ENCODE results near the gene USP34. TPM values are rescaled to one million over a fixed set of nuclear protein-coding genes. Genes with fewer than 3 reads are reported as not detected.

The USP34 gene
- total and polyA plus RNA-seq, 2 of the 4 experiments (the other 2 are of a cell fraction): 34.7 to 128 TPM

DNA sequence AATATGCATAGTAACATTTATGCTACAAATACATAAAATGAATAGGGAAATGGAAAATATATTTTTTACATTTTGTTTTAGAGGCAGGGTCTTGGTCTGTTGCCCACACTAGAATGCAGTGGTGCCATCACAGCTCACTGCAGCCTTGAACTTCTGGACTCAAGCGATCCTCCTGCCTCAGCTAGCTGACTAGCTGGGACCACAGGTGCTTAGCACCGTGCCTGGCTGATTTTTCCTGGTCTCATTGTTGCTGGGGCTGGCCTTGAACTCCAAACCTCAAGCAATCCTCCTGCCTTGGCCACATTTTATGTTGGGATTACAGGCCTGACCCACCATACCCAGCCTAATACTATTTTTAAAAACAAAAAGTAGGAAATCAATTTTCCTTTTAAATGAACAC is 34.1 kb upstream of the USP34 start:
- Histone ChIP-seq H2BK20ac (ENCODE audit: low read depth, low read length) (no peak overlapping the region), H3K4me3 (ENCODE audit: insufficient read depth, low read depth, low read length) (no peak overlapping the region), H2BK5ac (ENCODE audit: low read depth, low read length, poor library complexity, severe bottlenecking) (no peak overlapping the region), H3K27ac (ENCODE audit: insufficient read depth, low read length) (no peak overlapping the region), H3K9ac (ENCODE audit: low read depth, low read length) (no peak overlapping the region), H3K56ac (ENCODE audit: extremely low read depth, insufficient read depth, low read length) (no peak overlapping the region), H2AK5ac (ENCODE audit: low read depth, low read length) (no peak overlapping the region), H3K36me3 (ENCODE audit: control insufficient read depth, insufficient read depth, low read length) (peaks cover 28% of the 10 kb centered on the region), H3K18ac (ENCODE audit: low read depth, low read length) (no peak overlapping the region), H3K14ac (replicated peaks; ENCODE audit: low read depth, low read length) (no peak overlapping the region), H3K9me1 (ENCODE audit: insufficient read depth, low read length) (peaks cover 3% of the 10 kb centered on the region; the same call in 1 of the 2 replicates), H2BK15ac (ENCODE audit: low read depth, low read length) (no peak overlapping the region), H2AFZ (replicated peaks; ENCODE audit: low read length, poor library complexity) (no peak overlapping the region), H4K5ac (ENCODE audit: low read depth, low read length) (no peak overlapping the region), H3K9me3 (ENCODE audit: control insufficient read depth, insufficient read depth, low read length) (no peaks in the 10 kb centered on the region), H2AK9ac (replicated peaks; ENCODE audit: low read depth, low read length, poor library complexity) (no peak overlapping the region), H4K20me1 (ENCODE audit: insufficient read depth, low read length) (peaks cover 51% of the 10 kb centered on the region), H4K91ac (ENCODE audit: insufficient read depth, low read depth, low read length) (no peak overlapping the region), H3K27me3 (ENCODE audit: control insufficient read depth, insufficient read depth, low read length) (no peaks in the 10 kb centered on the region), H3K4me1 (ENCODE audit: control insufficient read depth, insufficient read depth, low read length) (no peaks in the 10 kb centered on the region), H3K4ac (ENCODE audit: low read depth, low read length) (no peak overlapping the region), H3K23ac (ENCODE audit: low read depth, low read length) (no peak overlapping the region), H3K79me1 (ENCODE audit: low read depth in 1 of 2, low read length in 2 of 2) (peaks cover 20 to 65% of the 10 kb centered on the region in 2 experiments), H4K8ac (ENCODE audit: low read depth in 2 of 2, low read length in 2 of 2) (peak overlapping the region in 1 of 2 experiments; percentile 42; a peak in 1 of 4 replicates), H2BK120ac (ENCODE audit: low read depth, low read length) (no peak overlapping the region), H3K4me2 (ENCODE audit: low read depth, low read length) (no peak overlapping the region)
- dilution Hi-C loops (cut with HindIII; ENCODE audit: low sequenced_read_pairs, unreplicated experiment): no loop called here
- ChIA-PET POLR2A (ENCODE audit: unreplicated experiment) (no interaction called here), CTCF (no interaction called here)
- DNase-seq: no peak
- no peak for ATAC-seq (ENCODE audit: low read depth)
- no TSS peak for BruUV-seq (replicated peaks)
- intact Hi-C loops (cut with micrococcal nuclease): no loop called here
- TF ChIP-seq MXI1 (IDR thresholded peaks at IDR 0.05; ENCODE audit: borderline replicate concordance, low read depth, low read length) (no peak), RCOR1 (IDR thresholded peaks at IDR 0.05; ENCODE audit: insufficient replicate concordance, low read length) (no peak), NFE2L2 (IDR thresholded peaks at IDR 0.05; ENCODE audit: low read depth, low read length) (no peak), SMC3 (IDR thresholded peaks at IDR 0.05; ENCODE audit: low read depth, low read length) (no peak), RFX5 (IDR thresholded peaks at IDR 0.05; ENCODE audit: low read depth, low read length) (no peak), USF2 (IDR thresholded peaks at IDR 0.05; ENCODE audit: low read depth, low read length) (no peak)
- in situ Hi-C loops (cut with MboI; ENCODE audit: low sequenced_read_pairs): no loop called here
- WGBS, 2 experiments (ENCODE audit: extremely low coverage in 2 of 2, insufficient read length in 1 of 2): 94% methylated on average over 2 of the region's 2 CpGs; no CpG with 5 or more reads in 1 of the 2 experiments

All from IMR-90 (cell line).